ENCODE data around the gene ANP32E. TPM values are rescaled to one million over a fixed set of nuclear protein-coding genes. Genes with fewer than 3 reads are reported as not detected.

The ANP32E gene
- polyA plus RNA-seq, 1 donor = 45.8 TPM

GRCh38 chr1:150173141-150173585 lies 62.7 kb downstream of the ANP32E start:
- H3K36me3 ChIP-seq (ENCODE audit: control insufficient read depth, insufficient read depth, low read length) = no peaks in the 10 kb centered on the region
- peak; percentile 77 to 91 for DNase-seq
- no peak overlapping the region for H3K4me3 ChIP-seq (ENCODE audit: low read length)
- no CpG with 5 or more reads among the region's 7 CpGs for WGBS (ENCODE audit: insufficient coverage, low lambda C conversion rate)
- peak overlapping the region; percentile 54 for H3K27ac ChIP-seq (ENCODE audit: low read length)
- no peaks in the 10 kb centered on the region for H3K9me3 ChIP-seq (ENCODE audit: control insufficient read depth, low read depth, low read length)
- H3K4me1 ChIP-seq (ENCODE audit: control insufficient read depth, insufficient read depth, low read length) = peaks cover 14% of the 10 kb centered on the region
- H3K27me3 ChIP-seq (ENCODE audit: control insufficient read depth, insufficient read depth, low read length) = no peaks in the 10 kb centered on the region

- 17% methylated on average over 2 of the region's 2 CpGs for WGBS (ENCODE audit: insufficient coverage, low lambda C conversion rate)
- no peak overlapping the region for H3K27ac ChIP-seq (ENCODE audit: low read length)
Observed at GRCh38 chr1:150171801-150172200, 64.1 kb downstream of the ANP32E start.

GRCh38 chr1:150168960-150169601 lies 66.8 kb downstream of the ANP32E start:
- H3K36me3 ChIP-seq (ENCODE audit: control insufficient read depth, insufficient read depth, low read length) = no peaks in the 10 kb centered on the region
- no peak overlapping the region for H3K27ac ChIP-seq (ENCODE audit: low read length)
- no CpG with 5 or more reads among the region's 6 CpGs for WGBS (ENCODE audit: insufficient coverage, low lambda C conversion rate)

More at GRCh38 chr1:150171801-150172200, 64.1 kb downstream of the ANP32E start:
- DNase-seq = no peak
- H3K27me3 ChIP-seq (ENCODE audit: control insufficient read depth, insufficient read depth, low read length) = no peaks in the 10 kb centered on the region
- H3K4me3 ChIP-seq (ENCODE audit: low read length) = no peak overlapping the region
- H3K9me3 ChIP-seq (ENCODE audit: control insufficient read depth, low read depth, low read length) = no peaks in the 10 kb centered on the region
- H3K36me3 ChIP-seq (ENCODE audit: control insufficient read depth, insufficient read depth, low read length) = no peaks in the 10 kb centered on the region
- H3K4me1 ChIP-seq (ENCODE audit: control insufficient read depth, insufficient read depth, low read length) = peaks cover 11% of the 10 kb centered on the region

More at GRCh38 chr1:150168960-150169601, 66.8 kb downstream of the ANP32E start:
- Histone ChIP-seq H3K4me1 (ENCODE audit: control insufficient read depth, insufficient read depth, low read length) (peaks cover 11% of the 10 kb centered on the region), H3K4me3 (ENCODE audit: low read length) (no peak overlapping the region), H3K9me3 (ENCODE audit: control insufficient read depth, low read depth, low read length) (no peaks in the 10 kb centered on the region), H3K27me3 (ENCODE audit: control insufficient read depth, insufficient read depth, low read length) (no peaks in the 10 kb centered on the region)
- peak; percentile 48 to 58 for DNase-seq

Other genes starting within 250 kb of the ANP32E start
- gene OTUD7B, start 225.4 kb downstream of the ANP32E start, polyA plus RNA-seq = 16.9 TPM
- 43.6 TPM for gene VPS45, start 168.3 kb downstream of the ANP32E start, polyA plus RNA-seq
- gene PLEKHO1, start 86.2 kb downstream of the ANP32E start, polyA plus RNA-seq = 30.5 TPM
- 0.81 TPM for gene CA14, start 21.7 kb upstream of the ANP32E start, polyA plus RNA-seq
- 172 TPM for gene APH1A, start 32.9 kb upstream of the ANP32E start, polyA plus RNA-seq
- gene C1orf54, start 36.7 kb upstream of the ANP32E start, polyA plus RNA-seq = 32.4 TPM
- 3.4 TPM for gene CIART, start 46.4 kb upstream of the ANP32E start, polyA plus RNA-seq
- 55.3 TPM for gene MRPS21, start 57.7 kb upstream of the ANP32E start, polyA plus RNA-seq
- gene PRPF3, start 85.4 kb upstream of the ANP32E start, polyA plus RNA-seq = 105 TPM
- gene RPRD2, start 128.0 kb upstream of the ANP32E start, polyA plus RNA-seq = 33.2 TPM